ENCODE measurements around the gene ZNF236.

Gene ZNF236

GRCh38 chr18:76983613-76984051 is 161.3 kb downstream of the ZNF236 start:
- in situ Hi-C loops (cut with HindIII; ENCODE audit: low pct_ligation_motif_present, low sequenced_read_pairs): no loop called here
- H3K4me3 ChIP-seq (ENCODE audit: low read depth, low read length): no peak overlapping the region
- no peaks in the 10 kb centered on the region for H3K27me3 ChIP-seq (replicated peaks)
- DNase-seq: no peak
- TF ChIP-seq CTCF (IDR thresholded peaks at IDR 0.05; ENCODE audit: low read depth, low read length, missing control alignments): no peak
- H3K36me3 ChIP-seq (replicated peaks): no peaks in the 10 kb centered on the region
- H3K27ac ChIP-seq: no peak overlapping the region

GRCh38 chr18:76984193-76985155 is 162.1 kb downstream of the ZNF236 start:
- no peak for TF ChIP-seq CTCF (IDR thresholded peaks at IDR 0.05; ENCODE audit: low read depth, low read length, missing control alignments)
- Histone ChIP-seq H3K4me3 (ENCODE audit: low read depth, low read length) (no peak overlapping the region), H3K27me3 (replicated peaks) (no peaks in the 10 kb centered on the region), H3K36me3 (replicated peaks) (no peaks in the 10 kb centered on the region), H3K27ac (no peak overlapping the region)
- DNase-seq: no peak
- in situ Hi-C loops (cut with HindIII; ENCODE audit: low pct_ligation_motif_present, low sequenced_read_pairs): no loop called here

GRCh38 chr18:76985156-76985950 is 163.0 kb downstream of the ZNF236 start:
- in situ Hi-C loops (cut with HindIII; ENCODE audit: low pct_ligation_motif_present, low sequenced_read_pairs): no loop called here

GRCh38 chr18:76985951-76986236 is 163.5 kb downstream of the ZNF236 start:
- no peak overlapping the region for H3K27ac ChIP-seq
- no peaks in the 10 kb centered on the region for H3K36me3 ChIP-seq (replicated peaks)
- DNase-seq: no peak
- TF ChIP-seq CTCF (IDR thresholded peaks at IDR 0.05; ENCODE audit: low read depth, low read length, missing control alignments): no peak
- H3K4me3 ChIP-seq (ENCODE audit: low read depth, low read length): no peak overlapping the region
- in situ Hi-C loops (cut with HindIII; ENCODE audit: low pct_ligation_motif_present, low sequenced_read_pairs): no loop called here
- H3K27me3 ChIP-seq (replicated peaks): no peaks in the 10 kb centered on the region

More at GRCh38 chr18:76985156-76985950, 163.0 kb downstream of the ZNF236 start:
- Histone ChIP-seq H3K27ac (no peak overlapping the region), H3K4me3 (ENCODE audit: low read depth, low read length) (no peak overlapping the region), H3K27me3 (replicated peaks) (no peaks in the 10 kb centered on the region), H3K36me3 (replicated peaks) (no peaks in the 10 kb centered on the region)
- no peak for DNase-seq
- TF ChIP-seq CTCF (IDR thresholded peaks at IDR 0.05; ENCODE audit: low read depth, low read length, missing control alignments): no peak

- in situ Hi-C loops (cut with HindIII; ENCODE audit: low pct_ligation_motif_present, low sequenced_read_pairs): no loop called here
- no peaks in the 10 kb centered on the region for H3K27me3 ChIP-seq (replicated peaks)
- DNase-seq: no peak
- no peak overlapping the region for H3K4me3 ChIP-seq (ENCODE audit: low read depth, low read length)
- TF ChIP-seq CTCF (IDR thresholded peaks at IDR 0.05; ENCODE audit: low read depth, low read length, missing control alignments): no peak
- H3K27ac ChIP-seq: no peak overlapping the region
- no peaks in the 10 kb centered on the region for H3K36me3 ChIP-seq (replicated peaks)
These were observed 164.0 kb downstream of the ZNF236 start for GRCh38 chr18:76986406-76986805.
